Adipocyte (in vitro differentiated cells): ENCODE measurements around the gene DHCR7.

Experiments used
- DNase-seq: peaks from one replicate; pipeline ENCODE4 v3.0.0-alpha.2; 2015; ENCODE audit warnings: low read depth
- H3K27me3 ChIP-seq: replicated peaks from 2 replicates; pipeline ENCODE4 v1.7.0; 2013; ENCODE audit warnings: mild to moderate bottlenecking, low read length, moderate library complexity; ENCODE audit not compliant: control insufficient read depth, insufficient read depth
- H3K36me3 ChIP-seq: 2 replicates; pipeline ENCODE4 v1.7.0; 2013; ENCODE audit warnings: low read length, mild to moderate bottlenecking, moderate library complexity; ENCODE audit not compliant: control insufficient read depth, insufficient read depth, severe bottlenecking
- H3K4me1 ChIP-seq: 2 replicates; pipeline ENCODE4 v1.7.0; 2013; ENCODE audit warnings: mild to moderate bottlenecking, low read length, moderate library complexity; ENCODE audit not compliant: control insufficient read depth, insufficient read depth
- H3K4me3 ChIP-seq: 2 replicates; pipeline ENCODE4 v1.7.0; 2013; ENCODE audit warnings: mild to moderate bottlenecking, low read length, moderate library complexity
- H3K9ac ChIP-seq: 2 replicates; pipeline ENCODE4 v1.7.0; 2013; ENCODE audit warnings: mild to moderate bottlenecking, low read length, moderate library complexity
- H3K9me3 ChIP-seq: 2 replicates; pipeline ENCODE4 v1.7.0; 2013; ENCODE audit warnings: mild to moderate bottlenecking, low read length, moderate library complexity; ENCODE audit not compliant: control insufficient read depth

The DHCR7 gene

GRCh38 chr11:71443736-71444445 is 4.3 kb downstream of the DHCR7 start:
- Histone ChIP-seq H3K9ac (no peak overlapping the region), H3K4me1 (peaks cover 17% of the 10 kb centered on the region), H3K4me3 (no peak overlapping the region), H3K36me3 (peaks cover 77% of the 10 kb centered on the region), H3K27me3 (no peaks in the 10 kb centered on the region), H3K9me3 (peaks cover 8% of the 10 kb centered on the region)
- no peak for DNase-seq

- Histone ChIP-seq H3K9me3 (peaks cover 8% of the 10 kb centered on the region), H3K4me3 (no peak overlapping the region), H3K4me1 (peaks cover 13% of the 10 kb centered on the region), H3K36me3 (peaks cover 87% of the 10 kb centered on the region), H3K27me3 (no peaks in the 10 kb centered on the region), H3K9ac (no peak overlapping the region)
- no peak for DNase-seq
These were observed 5.3 kb downstream of the DHCR7 start for GRCh38 chr11:71442880-71443279.

GRCh38 chr11:71442123-71442522 is 6.1 kb downstream of the DHCR7 start:
- Histone ChIP-seq H3K4me1 (peaks cover 7% of the 10 kb centered on the region), H3K27me3 (no peaks in the 10 kb centered on the region), H3K9me3 (peaks cover 8% of the 10 kb centered on the region), H3K36me3 (peaks cover 95% of the 10 kb centered on the region), H3K9ac (no peak overlapping the region), H3K4me3 (no peak overlapping the region)
- DNase-seq: no peak

- Histone ChIP-seq H3K9ac (no peak overlapping the region), H3K4me3 (no peak overlapping the region), H3K4me1 (no peaks in the 10 kb centered on the region), H3K9me3 (peaks cover 5% of the 10 kb centered on the region), H3K36me3 (peaks cover 94% of the 10 kb centered on the region), H3K27me3 (no peaks in the 10 kb centered on the region)
- DNase-seq: no peak
These were observed 6.9 kb downstream of the DHCR7 start for GRCh38 chr11:71441251-71441650.

GRCh38 chr11:71440021-71440755 is 8.0 kb downstream of the DHCR7 start:
- no peak for DNase-seq
- no peak overlapping the region for H3K9ac ChIP-seq
- no peaks in the 10 kb centered on the region for H3K4me1 ChIP-seq
- no peak overlapping the region for H3K4me3 ChIP-seq
- H3K9me3 ChIP-seq: no peaks in the 10 kb centered on the region
- no peaks in the 10 kb centered on the region for H3K27me3 ChIP-seq
- peaks cover 94% of the 10 kb centered on the region for H3K36me3 ChIP-seq

- DNase-seq: no peak
- Histone ChIP-seq H3K4me3 (no peak overlapping the region), H3K9ac (no peak overlapping the region), H3K4me1 (peaks cover 7% of the 10 kb centered on the region), H3K27me3 (no peaks in the 10 kb centered on the region), H3K36me3 (peaks cover 83% of the 10 kb centered on the region), H3K9me3 (no peaks in the 10 kb centered on the region)
These were observed 9.5 kb downstream of the DHCR7 start for GRCh38 chr11:71438650-71439049.

GRCh38 chr11:71437879-71438278 is 10.3 kb downstream of the DHCR7 start:
- Histone ChIP-seq H3K27me3 (no peaks in the 10 kb centered on the region), H3K36me3 (peaks cover 75% of the 10 kb centered on the region), H3K9ac (no peak overlapping the region), H3K4me3 (no peak overlapping the region), H3K9me3 (no peaks in the 10 kb centered on the region), H3K4me1 (peaks cover 15% of the 10 kb centered on the region)
- no peak for DNase-seq

- H3K4me1 ChIP-seq: peaks cover 20% of the 10 kb centered on the region
- H3K9ac ChIP-seq: no peak overlapping the region
- DNase-seq: no peak
- H3K4me3 ChIP-seq: no peak overlapping the region
- no peaks in the 10 kb centered on the region for H3K27me3 ChIP-seq
- no peaks in the 10 kb centered on the region for H3K9me3 ChIP-seq
- peaks cover 72% of the 10 kb centered on the region for H3K36me3 ChIP-seq
These were observed 10.8 kb downstream of the DHCR7 start for GRCh38 chr11:71437399-71437798.

- Histone ChIP-seq H3K4me1 (peaks cover 22% of the 10 kb centered on the region), H3K9me3 (no peaks in the 10 kb centered on the region), H3K27me3 (no peaks in the 10 kb centered on the region), H3K4me3 (no peak overlapping the region), H3K9ac (no peak overlapping the region), H3K36me3 (peaks cover 66% of the 10 kb centered on the region)
- DNase-seq: no peak
These were observed 11.3 kb downstream of the DHCR7 start for GRCh38 chr11:71436861-71437260.

- DNase-seq: no peak
- H3K4me1 ChIP-seq: peaks cover 25% of the 10 kb centered on the region
- H3K4me3 ChIP-seq: no peak overlapping the region
- peaks cover 53% of the 10 kb centered on the region for H3K36me3 ChIP-seq
- no peaks in the 10 kb centered on the region for H3K27me3 ChIP-seq
- no peak overlapping the region for H3K9ac ChIP-seq
- H3K9me3 ChIP-seq: no peaks in the 10 kb centered on the region
These were observed 12.8 kb downstream of the DHCR7 start for GRCh38 chr11:71435278-71435951.

- peaks cover 45% of the 10 kb centered on the region for H3K36me3 ChIP-seq
- no peak for DNase-seq
- no peak overlapping the region for H3K4me3 ChIP-seq
- H3K4me1 ChIP-seq: peaks cover 27% of the 10 kb centered on the region
- no peaks in the 10 kb centered on the region for H3K27me3 ChIP-seq
- H3K9ac ChIP-seq: no peak overlapping the region
- no peaks in the 10 kb centered on the region for H3K9me3 ChIP-seq
These were observed 13.5 kb downstream of the DHCR7 start for GRCh38 chr11:71434576-71435130.
